Neural progenitor cell (in vitro differentiated cells): ENCODE results near the gene TASOR.

Experiments used
- EZH2phosphoT487 ChIP-seq: fragments of 200-600 bp; sonication (generic); IDR thresholded peaks from 2 replicates; pipeline ENCODE4 v1.6.1; 2017; ENCODE audit warnings: antibody characterized with exemption
- TF ChIP-seq, protein P1 (sequence below): fragments of 200-600 bp; sonication (generic); IDR thresholded peaks from 2 replicates; pipeline ENCODE4 v1.5.1; 2017; ENCODE audit warnings: antibody characterized with exemption, mild to moderate bottlenecking

DNA sequence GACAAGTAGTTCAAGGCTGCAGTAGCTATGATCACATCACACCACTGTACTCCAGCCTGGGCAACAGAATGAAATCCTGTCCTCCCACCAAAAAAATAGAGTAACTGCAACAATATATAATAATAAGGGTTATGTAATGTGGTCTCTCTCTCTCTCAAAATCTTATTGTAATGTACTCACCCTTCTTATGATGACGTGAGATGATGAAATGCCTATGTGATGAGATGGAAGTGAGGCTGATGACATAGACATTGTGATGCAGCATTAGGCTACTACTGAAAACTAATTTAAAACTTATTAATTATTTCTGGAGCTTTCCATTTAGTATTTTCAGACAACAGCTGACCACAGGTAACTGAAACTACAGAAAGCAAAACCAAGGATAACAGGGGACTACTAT, 27.4 kb downstream of the TASOR start:
- no peak for TF ChIP-seq EZH2phosphoT487
- TF ChIP-seq, protein P1, sequence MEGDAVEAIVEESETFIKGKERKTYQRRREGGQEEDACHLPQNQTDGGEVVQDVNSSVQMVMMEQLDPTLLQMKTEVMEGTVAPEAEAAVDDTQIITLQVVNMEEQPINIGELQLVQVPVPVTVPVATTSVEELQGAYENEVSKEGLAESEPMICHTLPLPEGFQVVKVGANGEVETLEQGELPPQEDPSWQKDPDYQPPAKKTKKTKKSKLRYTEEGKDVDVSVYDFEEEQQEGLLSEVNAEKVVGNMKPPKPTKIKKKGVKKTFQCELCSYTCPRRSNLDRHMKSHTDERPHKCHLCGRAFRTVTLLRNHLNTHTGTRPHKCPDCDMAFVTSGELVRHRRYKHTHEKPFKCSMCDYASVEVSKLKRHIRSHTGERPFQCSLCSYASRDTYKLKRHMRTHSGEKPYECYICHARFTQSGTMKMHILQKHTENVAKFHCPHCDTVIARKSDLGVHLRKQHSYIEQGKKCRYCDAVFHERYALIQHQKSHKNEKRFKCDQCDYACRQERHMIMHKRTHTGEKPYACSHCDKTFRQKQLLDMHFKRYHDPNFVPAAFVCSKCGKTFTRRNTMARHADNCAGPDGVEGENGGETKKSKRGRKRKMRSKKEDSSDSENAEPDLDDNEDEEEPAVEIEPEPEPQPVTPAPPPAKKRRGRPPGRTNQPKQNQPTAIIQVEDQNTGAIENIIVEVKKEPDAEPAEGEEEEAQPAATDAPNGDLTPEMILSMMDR = no peak
